Activated CD4-positive, alpha-beta T cell treated with anti-CD3 and anti-CD28 coated beads, Interleukin-2, amount 10 ng/mL, durations not matched to agents 7 days and 5 days (primary cell): ENCODE results near the gene BRAF. TPM values are rescaled to one million over a fixed set of nuclear protein-coding genes. Genes with fewer than 3 reads are reported as not detected.
"Not testable (repeated sequence)": the region's sequence is repeated elsewhere in the genome, so short reads cannot be mapped to it uniquely, and the experiment has no call there.

Source experiments
- CTCF ChIA-PET: fragments of 350-600 bp; sonication (Branson Sonifier 250); formaldehyde crosslinking; loops from one replicate; lab custom pipeline; 2021; ENCODE audit warnings: antibody characterized with exemption; lab: Charles Lee
- POLR2A ChIA-PET: fragments of 350-600 bp; sonication (Branson Sonifier 250); formaldehyde crosslinking; loops from one replicate; lab custom pipeline; 2021; ENCODE audit warnings: antibody characterized with exemption; lab: Charles Lee
- DNase-seq: peaks from one replicate; pipeline ENCODE4 v3.0.0-alpha.2; 2020
- H3K27ac Mint-ChIP-seq: one replicate; pipeline ENCODE4 v1.8.0; 2021; ENCODE audit warnings: mild to moderate bottlenecking, moderate library complexity, mixed read lengths
- H3K27me3 Mint-ChIP-seq: one replicate; pipeline ENCODE4 v1.8.0; 2021; ENCODE audit warnings: mixed read lengths
- H3K36me3 Mint-ChIP-seq: one replicate; pipeline ENCODE4 v1.8.0; 2021; ENCODE audit warnings: low read depth, mixed read lengths
- H3K4me1 Mint-ChIP-seq: one replicate; pipeline ENCODE4 v1.8.0; 2021; ENCODE audit warnings: mixed read lengths
- H3K4me3 Mint-ChIP-seq: one replicate; pipeline ENCODE4 v1.8.0; 2021; ENCODE audit warnings: mild to moderate bottlenecking, moderate library complexity, mixed read lengths
- H3K9me3 Mint-ChIP-seq: one replicate; pipeline ENCODE4 v1.8.0; 2021; ENCODE audit warnings: mixed read lengths
- total RNA-seq, 2 experiments: library from RNA; stranded (reverse); gene quantifications; one replicate each; pipeline ENCODE4 v1.2.3, GENCODE V29; 2021

Gene BRAF
- total RNA-seq, 2 experiments from 2014 or later = 25.6 to 34.1 TPM

DNA sequence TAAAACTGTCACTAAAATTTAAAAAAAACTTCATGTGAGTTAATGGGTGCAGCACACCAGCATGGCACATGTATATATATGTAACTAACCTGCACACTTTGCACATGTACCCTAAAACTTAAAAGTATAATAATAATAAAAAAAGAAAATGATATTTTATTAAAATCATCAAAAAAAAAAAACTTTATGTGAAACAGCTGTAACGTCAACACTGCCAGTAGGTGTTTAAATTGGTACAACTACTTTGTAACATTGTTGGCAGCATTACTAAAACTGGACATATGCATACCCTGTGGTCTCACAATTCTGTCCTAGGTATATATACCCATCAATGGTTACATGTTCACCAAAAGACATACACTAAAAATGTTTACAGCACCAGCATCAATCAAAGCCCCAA is 146.2 kb downstream of the BRAF start:
- Mint-ChIP-seq H3K9me3 (no peaks in the 10 kb centered on the region), H3K4me3 (no peak overlapping the region), H3K27ac (no peak overlapping the region), H3K27me3 (no peaks in the 10 kb centered on the region), H3K4me1 (peaks cover 4% of the 10 kb centered on the region), H3K36me3 (peaks cover 15% of the 10 kb centered on the region)
- ChIA-PET CTCF (no interaction called here), POLR2A (no interaction called here)
- no peak for DNase-seq

DNA sequence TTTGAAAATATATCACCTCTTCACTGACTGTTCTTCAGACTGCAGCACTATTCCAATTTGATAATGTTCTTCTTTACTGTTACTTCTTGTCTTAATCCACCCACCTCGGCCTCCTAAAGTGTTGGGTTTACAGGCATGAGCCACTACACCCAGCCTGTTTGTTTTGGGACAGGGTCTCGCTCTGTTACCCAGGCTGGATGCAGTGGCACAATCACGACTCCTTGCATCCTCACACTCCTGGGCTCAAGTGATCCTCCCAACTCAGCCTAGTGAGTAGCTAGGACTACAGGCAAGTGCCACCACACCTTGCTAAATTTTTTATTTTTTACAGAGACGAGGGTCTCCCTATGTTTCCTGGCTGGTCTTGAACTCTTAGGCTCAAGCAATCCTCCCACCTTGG is 150.4 kb downstream of the BRAF start:
- peaks cover 18% of the 10 kb centered on the region for H3K36me3 Mint-ChIP-seq
- no peaks in the 10 kb centered on the region for H3K27me3 Mint-ChIP-seq
- H3K9me3 Mint-ChIP-seq = no peaks in the 10 kb centered on the region
- ChIA-PET CTCF (no interaction called here), POLR2A (no interaction called here)
- no peak overlapping the region for H3K4me3 Mint-ChIP-seq
- H3K27ac Mint-ChIP-seq = no peak overlapping the region
- H3K4me1 Mint-ChIP-seq = peaks cover 4% of the 10 kb centered on the region
- DNase-seq = no peak

DNA sequence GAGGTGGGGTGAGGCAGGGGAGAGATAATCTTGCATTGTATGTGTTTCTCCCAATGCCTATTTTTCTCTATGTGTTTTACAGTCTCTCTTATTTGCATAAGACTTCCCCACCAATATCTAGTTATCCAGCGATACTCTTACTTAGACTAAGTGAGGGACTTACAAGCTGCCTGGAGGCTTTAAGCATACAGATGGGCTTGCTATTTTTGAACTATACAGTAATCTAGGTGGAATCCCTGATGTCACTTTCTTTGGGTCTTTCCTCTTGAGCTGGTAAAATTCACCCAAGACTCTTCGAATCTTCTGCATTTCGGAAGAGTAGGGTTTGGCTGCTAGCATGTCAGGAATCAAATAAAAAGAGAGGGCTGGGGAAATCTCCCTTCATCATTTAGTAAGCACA is 151.6 kb downstream of the BRAF start:
- Mint-ChIP-seq H3K9me3 (no peaks in the 10 kb centered on the region), H3K27me3 (no peaks in the 10 kb centered on the region), H3K36me3 (peaks cover 22% of the 10 kb centered on the region), H3K4me3 (no peak overlapping the region), H3K4me1 (no peaks in the 10 kb centered on the region), H3K27ac (no peak overlapping the region)
- ChIA-PET POLR2A (no interaction called here), CTCF (no interaction called here)
- no peak for DNase-seq

DNA sequence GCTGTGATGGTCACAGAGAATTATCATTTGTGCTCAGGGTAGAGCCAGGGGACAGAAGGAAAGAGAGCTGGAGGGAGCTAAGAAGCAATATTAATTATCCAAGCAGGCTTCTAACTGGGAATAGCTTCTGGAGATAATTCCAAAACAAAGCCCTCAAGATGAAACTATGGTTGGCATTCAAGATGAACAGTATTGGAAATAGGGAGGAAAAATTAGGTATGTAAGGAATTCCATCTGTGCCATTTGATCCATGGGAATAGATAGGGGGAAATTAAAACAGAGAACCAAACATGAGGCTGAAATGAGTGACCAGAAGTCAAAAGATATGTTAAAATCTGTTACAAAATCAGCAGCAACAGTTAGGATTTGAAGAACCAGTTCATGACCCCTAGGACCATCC is 152.9 kb downstream of the BRAF start:
- Mint-ChIP-seq H3K27ac (no peak overlapping the region), H3K36me3 (peaks cover 29% of the 10 kb centered on the region), H3K4me3 (no peak overlapping the region), H3K4me1 (no peaks in the 10 kb centered on the region), H3K9me3 (no peaks in the 10 kb centered on the region), H3K27me3 (no peaks in the 10 kb centered on the region)
- CTCF ChIA-PET = no interaction called here
- no peak for DNase-seq
- POLR2A ChIA-PET = no interaction called here

DNA sequence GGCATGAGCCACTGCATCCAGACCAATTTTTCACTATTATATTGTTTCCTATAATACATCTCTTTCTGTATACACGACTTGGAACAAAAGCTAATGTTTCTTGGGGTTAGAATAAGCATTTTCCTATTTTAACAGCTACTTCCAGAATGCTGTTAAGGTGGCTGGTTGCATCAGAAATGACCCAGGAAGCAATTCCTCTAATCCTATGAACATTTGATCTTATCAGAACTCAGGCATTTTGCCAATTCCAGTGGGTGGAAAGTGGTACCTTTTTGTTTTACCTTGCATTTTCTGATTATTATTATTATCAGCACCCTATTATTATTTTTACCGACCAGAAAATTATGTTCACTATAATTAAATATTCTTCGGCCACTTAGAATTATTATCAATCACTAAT is 154.9 kb downstream of the BRAF start:
- no peak overlapping the region for H3K4me3 Mint-ChIP-seq
- DNase-seq = no peak
- H3K27ac Mint-ChIP-seq = no peak overlapping the region
- CTCF ChIA-PET = no interaction called here
- POLR2A ChIA-PET = no interaction called here
- H3K9me3 Mint-ChIP-seq = peaks cover under 1% of the 10 kb centered on the region
- peaks cover 33% of the 10 kb centered on the region for H3K36me3 Mint-ChIP-seq
- no peaks in the 10 kb centered on the region for H3K27me3 Mint-ChIP-seq
- no peaks in the 10 kb centered on the region for H3K4me1 Mint-ChIP-seq

DNA sequence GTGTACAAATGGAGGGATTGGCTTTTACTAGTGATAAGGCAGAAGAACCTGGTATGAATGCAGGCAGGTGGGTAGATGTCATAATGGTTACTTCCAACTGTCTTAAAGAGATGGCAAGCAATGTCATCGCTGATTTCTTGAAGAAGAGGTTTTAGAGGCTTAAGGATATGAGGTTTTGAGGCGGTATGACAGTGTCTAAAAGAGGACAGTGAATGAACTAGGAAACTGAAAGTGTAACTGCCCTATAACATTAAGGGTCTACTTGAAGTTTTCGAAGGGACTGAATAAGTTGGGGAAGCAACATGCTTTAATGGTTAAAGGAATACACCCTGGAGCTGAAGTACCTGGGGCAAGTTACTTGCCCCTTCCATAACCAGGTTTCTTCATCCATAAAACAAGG is 157.3 kb downstream of the BRAF start:
- CTCF ChIA-PET = interaction anchor here (0.6 kb wide), 1 partner anchor 286 kb away, joined by 3 read pairs; no protein-coding TSS in a partner anchor
- no peak overlapping the region for H3K4me3 Mint-ChIP-seq
- peaks cover 2% of the 10 kb centered on the region for H3K9me3 Mint-ChIP-seq

DNA sequence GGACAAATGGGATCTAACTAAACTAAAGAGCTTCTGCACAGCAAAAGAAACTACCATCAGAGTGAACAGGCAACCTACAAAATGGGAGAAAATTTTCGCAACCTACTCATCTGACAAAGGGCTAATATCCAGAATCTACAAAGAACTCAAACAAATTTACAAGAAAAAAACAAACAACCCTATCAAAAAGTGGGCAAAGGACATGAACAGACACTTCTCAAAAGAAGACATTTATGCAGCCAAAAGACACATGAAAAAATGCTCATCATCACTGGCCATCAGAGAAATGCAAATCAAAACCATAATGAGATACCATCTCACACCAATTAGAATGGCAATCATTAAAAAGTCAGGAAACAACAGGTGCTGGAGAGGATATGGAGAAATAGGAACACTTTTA is 159.3 kb downstream of the BRAF start:
- CTCF ChIA-PET, H3K27ac Mint-ChIP-seq, H3K4me1 Mint-ChIP-seq, POLR2A ChIA-PET, H3K27me3 Mint-ChIP-seq, H3K4me3 Mint-ChIP-seq, DNase-seq: not testable (repeated sequence)
- Mint-ChIP-seq H3K9me3 (peaks cover 10% of the 10 kb centered on the region), H3K36me3 (peaks cover 33% of the 10 kb centered on the region)

More for the DNA sequence above, 157.3 kb downstream of the BRAF start:
- POLR2A ChIA-PET = no interaction called here
- Mint-ChIP-seq H3K36me3 (peaks cover 32% of the 10 kb centered on the region), H3K27me3 (no peaks in the 10 kb centered on the region), H3K27ac (no peak overlapping the region), H3K4me1 (no peaks in the 10 kb centered on the region)
- DNase-seq = no peak

DNA sequence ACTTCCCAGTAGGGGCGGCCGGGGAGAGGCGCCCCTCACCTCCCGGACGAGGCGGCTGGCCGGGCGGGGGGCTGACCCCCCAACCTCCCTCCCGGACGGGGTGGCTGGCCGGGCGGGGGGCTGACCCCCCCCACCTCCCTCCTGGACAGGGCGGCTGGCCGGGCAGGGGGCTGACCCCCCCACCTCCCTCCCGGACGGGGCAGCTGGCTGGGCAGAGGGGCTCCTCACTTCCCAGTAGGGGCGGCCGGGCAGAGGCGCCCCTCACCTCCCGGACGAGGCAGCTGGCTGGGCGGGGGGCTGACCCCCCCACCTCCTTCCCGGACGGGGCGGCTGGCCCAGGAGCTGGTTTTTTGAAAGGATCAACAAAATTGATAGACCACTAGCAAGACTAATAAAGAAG is 161.6 kb downstream of the BRAF start:
- H3K36me3 Mint-ChIP-seq = peaks cover 29% of the 10 kb centered on the region
- DNase-seq, H3K4me1 Mint-ChIP-seq, H3K4me3 Mint-ChIP-seq, POLR2A ChIA-PET, CTCF ChIA-PET, H3K27ac Mint-ChIP-seq, H3K27me3 Mint-ChIP-seq: not testable (repeated sequence)
- peaks cover 17% of the 10 kb centered on the region for H3K9me3 Mint-ChIP-seq

DNA sequence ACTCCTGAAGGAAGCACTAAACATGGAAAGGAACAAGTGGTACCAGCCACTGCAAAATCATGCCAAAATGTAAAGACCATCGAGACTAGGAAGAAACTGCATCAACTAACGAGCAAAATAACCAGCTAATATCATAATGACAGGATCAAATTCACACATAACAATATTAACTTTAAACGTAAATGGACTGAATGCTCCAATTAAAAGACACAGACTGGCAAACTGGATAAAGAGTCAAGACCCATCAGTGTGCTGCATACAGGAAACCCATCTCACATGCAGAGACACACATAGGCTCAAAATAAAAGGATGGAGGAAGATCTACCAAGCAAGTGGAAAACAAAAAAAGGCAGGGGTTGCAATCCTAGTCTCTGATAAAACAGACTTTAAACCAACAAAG is 163.4 kb downstream of the BRAF start:
- peaks cover 17% of the 10 kb centered on the region for H3K9me3 Mint-ChIP-seq
- POLR2A ChIA-PET, H3K4me3 Mint-ChIP-seq, H3K4me1 Mint-ChIP-seq, DNase-seq, CTCF ChIA-PET, H3K27me3 Mint-ChIP-seq, H3K27ac Mint-ChIP-seq: not testable (repeated sequence)
- peaks cover 19% of the 10 kb centered on the region for H3K36me3 Mint-ChIP-seq

DNA sequence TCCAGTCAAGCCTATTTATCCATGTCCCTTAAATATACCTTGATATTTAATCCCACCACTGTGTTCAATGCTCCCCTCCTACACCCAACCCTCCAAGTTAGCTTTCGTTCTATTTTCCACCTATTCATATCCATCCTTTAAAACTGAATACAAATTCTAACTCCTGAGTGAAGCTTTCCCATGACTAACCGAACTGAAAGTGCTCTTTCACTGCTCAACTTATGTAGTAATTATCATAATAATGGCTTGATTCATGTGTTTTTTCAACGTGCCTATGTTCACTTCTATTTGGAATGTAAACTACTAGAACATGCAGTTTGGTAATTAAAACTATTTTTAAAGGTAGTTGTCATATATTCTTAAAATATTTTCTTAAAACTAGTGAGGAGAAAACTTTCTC is 170.2 kb downstream of the BRAF start:
- POLR2A ChIA-PET = no interaction called here
- Mint-ChIP-seq H3K36me3 (peaks cover 11% of the 10 kb centered on the region), H3K4me3 (no peak overlapping the region), H3K9me3 (no peaks in the 10 kb centered on the region), H3K4me1 (no peaks in the 10 kb centered on the region), H3K27me3 (no peaks in the 10 kb centered on the region), H3K27ac (no peak overlapping the region)
- CTCF ChIA-PET = interaction anchor here (0.6 to 1.3 kb wide), 2 partner anchors 74 to 90 kb away, joined by 3 read pairs; no protein-coding TSS in a partner anchor
- DNase-seq = no peak

DNA sequence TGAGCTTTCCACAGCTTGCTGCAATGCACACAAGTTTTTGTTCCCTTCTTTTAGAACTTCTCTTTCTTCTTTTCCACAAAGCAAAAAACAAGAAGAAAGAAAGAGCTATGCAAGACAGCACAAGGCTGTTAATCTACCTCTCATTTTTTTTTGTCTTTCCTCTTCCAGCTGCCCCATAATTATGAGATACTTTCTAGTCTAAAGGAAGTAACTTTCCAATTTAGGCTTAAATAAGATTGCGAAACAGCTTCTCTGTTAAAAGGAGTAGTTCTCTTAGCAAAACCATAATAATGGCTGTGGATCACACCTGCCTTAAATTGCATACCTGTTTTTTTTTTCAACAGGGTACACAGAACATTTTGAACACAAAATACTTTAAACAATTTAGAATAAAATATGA is 172.2 kb downstream of the BRAF start:
- Mint-ChIP-seq H3K36me3 (peaks cover 9% of the 10 kb centered on the region), H3K27me3 (no peaks in the 10 kb centered on the region), H3K4me3 (no peak overlapping the region), H3K9me3 (no peaks in the 10 kb centered on the region), H3K4me1 (no peaks in the 10 kb centered on the region), H3K27ac (no peak overlapping the region)
- CTCF ChIA-PET = interaction anchor here (0.7 kb wide), 1 partner anchor 161 kb away, joined by 3 read pairs; no protein-coding TSS in a partner anchor
- POLR2A ChIA-PET = no interaction called here
- no peak for DNase-seq

DNA sequence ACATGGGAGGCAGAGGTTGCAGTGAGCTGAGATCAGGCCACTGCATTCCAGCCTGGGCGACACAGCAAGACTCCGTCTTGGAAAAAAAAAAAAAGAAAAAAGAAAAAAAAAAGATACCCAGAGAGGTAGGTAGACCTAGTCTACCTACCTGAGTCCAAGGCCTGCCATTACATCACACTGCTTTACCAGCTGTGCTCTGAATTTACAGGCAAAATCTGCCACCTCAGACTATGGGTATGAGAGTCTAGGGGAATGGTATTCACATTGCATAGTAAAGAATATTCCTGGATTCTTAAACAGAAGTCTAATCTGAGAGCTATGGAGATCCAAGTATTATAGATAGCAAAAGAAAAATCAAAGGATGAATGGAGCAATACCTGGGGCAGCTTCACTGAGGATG is 178.0 kb downstream of the BRAF start:
- H3K4me3 Mint-ChIP-seq = no peak overlapping the region
- H3K9me3 Mint-ChIP-seq = peaks cover 2% of the 10 kb centered on the region
- ChIA-PET CTCF (interaction anchor here (1.3 kb wide), 1 partner anchor 11 kb away, joined by 4 read pairs; no protein-coding TSS in a partner anchor), POLR2A (no interaction called here)
- no peak overlapping the region for H3K27ac Mint-ChIP-seq
- H3K36me3 Mint-ChIP-seq = peaks cover 8% of the 10 kb centered on the region
- no peaks in the 10 kb centered on the region for H3K27me3 Mint-ChIP-seq
- H3K4me1 Mint-ChIP-seq = no peaks in the 10 kb centered on the region
- DNase-seq = no peak

DNA sequence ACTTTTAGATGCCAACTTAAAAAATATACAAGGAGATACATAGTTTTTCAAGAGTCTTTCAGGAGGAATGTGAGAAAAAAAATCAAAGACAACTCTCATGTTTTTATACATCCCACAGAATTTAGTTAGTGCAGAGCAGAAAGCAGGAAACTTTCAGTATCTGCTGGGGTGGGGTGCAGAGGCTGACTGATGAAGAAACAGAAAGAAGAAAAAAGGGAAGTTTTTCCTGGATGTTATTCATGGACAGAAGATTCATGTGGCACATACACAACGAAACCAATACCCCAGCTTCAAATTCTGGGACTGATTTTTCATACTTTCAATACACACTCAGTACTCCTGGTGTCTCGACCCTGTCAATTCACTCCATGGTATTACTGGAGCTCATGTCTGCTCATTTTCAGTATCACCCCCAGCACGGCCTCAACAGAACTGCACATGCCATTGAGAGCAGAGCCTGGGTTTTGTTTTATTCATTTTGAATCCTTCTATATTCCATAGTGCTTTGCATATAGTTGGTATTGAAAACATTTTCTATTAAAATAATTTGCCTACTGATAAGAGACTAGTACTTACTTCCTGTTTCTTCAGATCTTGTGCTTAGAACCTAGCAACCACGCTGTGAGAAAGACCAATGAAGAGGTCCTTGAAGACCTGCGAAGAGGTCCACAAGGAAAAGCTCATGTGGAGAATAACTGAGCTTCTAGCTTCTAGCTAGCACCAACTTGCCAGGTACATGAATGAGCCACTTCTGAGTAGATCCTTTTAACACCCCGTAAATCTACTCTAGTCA is 179.3 kb downstream of the BRAF start:
- ChIA-PET CTCF (interaction anchor here (1.3 kb wide), 1 partner anchor 12 kb away, joined by 4 read pairs; no protein-coding TSS in a partner anchor), POLR2A (no interaction called here)
- H3K4me1 Mint-ChIP-seq = no peaks in the 10 kb centered on the region
- H3K27ac Mint-ChIP-seq = no peak overlapping the region
- no peaks in the 10 kb centered on the region for H3K27me3 Mint-ChIP-seq
- peaks cover 2% of the 10 kb centered on the region for H3K9me3 Mint-ChIP-seq
- DNase-seq = no peak
- H3K36me3 Mint-ChIP-seq = peaks cover 8% of the 10 kb centered on the region
- no peak overlapping the region for H3K4me3 Mint-ChIP-seq
